D721Med (cell line): Measurements from ENCODE around the gene GDPGP1.

Source experiments
- DNase-seq: peaks from one replicate; pipeline ENCODE4 v3.0.0; 2011; ENCODE audit warnings: low spot score; ENCODE audit not compliant: insufficient read length
- FAIRE-seq: peaks from 2 replicates; lab custom pipeline; 2011; peaks lifted over from hg19 to GRCh38; lab: Jason Lieb, UNC
- TF ChIP-seq, protein P1 (sequence below): IDR thresholded peaks from 2 replicates; pipeline ENCODE4 v1.5.1; 2012; ENCODE audit warnings: mild to moderate bottlenecking, control low read depth; ENCODE audit not compliant: insufficient read depth; ENCODE audit errors: missing control alignments

Gene GDPGP1

DNA sequence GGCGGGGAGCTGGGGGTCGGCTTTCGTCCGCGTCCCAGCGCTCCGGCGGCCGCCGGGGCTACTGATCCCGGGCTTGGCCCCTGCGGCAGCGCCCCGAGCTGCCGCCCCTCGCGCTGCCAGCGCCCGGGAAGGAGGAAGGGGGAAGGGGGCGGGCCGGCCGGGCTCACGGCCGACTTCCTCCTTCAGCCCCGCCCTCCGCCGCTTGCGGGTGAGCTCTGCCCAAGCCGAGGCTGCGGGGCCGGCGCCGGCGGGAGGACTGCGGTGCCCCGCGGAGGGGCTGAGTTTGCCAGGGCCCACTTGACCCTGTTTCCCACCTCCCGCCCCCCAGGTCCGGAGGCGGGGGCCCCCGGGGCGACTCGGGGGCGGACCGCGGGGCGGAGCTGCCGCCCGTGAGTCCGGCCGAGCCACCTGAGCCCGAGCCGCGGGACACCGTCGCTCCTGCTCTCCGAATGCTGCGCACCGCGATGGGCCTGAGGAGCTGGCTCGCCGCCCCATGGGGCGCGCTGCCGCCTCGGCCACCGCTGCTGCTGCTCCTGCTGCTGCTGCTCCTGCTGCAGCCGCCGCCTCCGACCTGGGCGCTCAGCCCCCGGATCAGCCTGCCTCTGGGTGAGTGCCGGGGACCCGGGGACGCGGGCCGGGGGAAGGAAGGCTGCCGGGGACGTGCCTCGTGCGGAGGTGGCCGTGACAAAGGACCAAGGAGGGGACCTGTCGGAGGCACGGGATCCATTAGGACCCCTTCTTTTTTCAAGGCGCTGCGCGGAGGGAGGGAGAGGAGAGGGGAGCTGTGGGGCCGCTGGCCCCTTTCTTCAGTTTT is 32.7 kb upstream of the GDPGP1 start, which contains the start of gene SEMA4B:
SEMA4B (plus strand) TSS at position 201 of the 814 bp plus-strand sequence; CDS start at position 450, 249 bp downstream.
- TF ChIP-seq, protein P1, sequence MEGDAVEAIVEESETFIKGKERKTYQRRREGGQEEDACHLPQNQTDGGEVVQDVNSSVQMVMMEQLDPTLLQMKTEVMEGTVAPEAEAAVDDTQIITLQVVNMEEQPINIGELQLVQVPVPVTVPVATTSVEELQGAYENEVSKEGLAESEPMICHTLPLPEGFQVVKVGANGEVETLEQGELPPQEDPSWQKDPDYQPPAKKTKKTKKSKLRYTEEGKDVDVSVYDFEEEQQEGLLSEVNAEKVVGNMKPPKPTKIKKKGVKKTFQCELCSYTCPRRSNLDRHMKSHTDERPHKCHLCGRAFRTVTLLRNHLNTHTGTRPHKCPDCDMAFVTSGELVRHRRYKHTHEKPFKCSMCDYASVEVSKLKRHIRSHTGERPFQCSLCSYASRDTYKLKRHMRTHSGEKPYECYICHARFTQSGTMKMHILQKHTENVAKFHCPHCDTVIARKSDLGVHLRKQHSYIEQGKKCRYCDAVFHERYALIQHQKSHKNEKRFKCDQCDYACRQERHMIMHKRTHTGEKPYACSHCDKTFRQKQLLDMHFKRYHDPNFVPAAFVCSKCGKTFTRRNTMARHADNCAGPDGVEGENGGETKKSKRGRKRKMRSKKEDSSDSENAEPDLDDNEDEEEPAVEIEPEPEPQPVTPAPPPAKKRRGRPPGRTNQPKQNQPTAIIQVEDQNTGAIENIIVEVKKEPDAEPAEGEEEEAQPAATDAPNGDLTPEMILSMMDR, result no peak
- no peak for FAIRE-seq
- DNase-seq, result peak; percentile 84

DNA sequence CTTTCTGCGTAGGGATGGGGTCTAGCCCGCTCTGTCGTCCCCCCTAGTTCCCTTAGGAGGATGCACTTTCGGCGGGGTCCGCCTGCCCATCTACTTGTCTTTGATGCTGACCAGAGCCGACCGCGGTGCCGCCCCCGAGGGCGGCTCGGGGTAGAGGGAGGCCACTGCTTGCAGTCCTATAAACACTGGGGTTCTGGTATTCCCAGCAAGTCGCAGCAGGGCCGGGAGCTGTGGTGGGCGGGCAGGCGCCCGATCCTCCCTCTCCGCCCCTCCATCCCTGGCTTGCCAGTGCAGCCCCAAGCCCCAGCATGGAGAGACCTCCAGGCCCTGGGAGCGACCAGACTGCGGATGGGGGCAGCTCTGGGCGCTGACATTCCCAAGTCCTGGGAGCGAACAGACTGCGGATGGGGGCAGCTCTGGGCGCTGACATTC is 32.0 kb upstream of the GDPGP1 start:
- TF ChIP-seq, protein P1, result no peak
- FAIRE-seq (no peak), DNase-seq (no peak)

DNA sequence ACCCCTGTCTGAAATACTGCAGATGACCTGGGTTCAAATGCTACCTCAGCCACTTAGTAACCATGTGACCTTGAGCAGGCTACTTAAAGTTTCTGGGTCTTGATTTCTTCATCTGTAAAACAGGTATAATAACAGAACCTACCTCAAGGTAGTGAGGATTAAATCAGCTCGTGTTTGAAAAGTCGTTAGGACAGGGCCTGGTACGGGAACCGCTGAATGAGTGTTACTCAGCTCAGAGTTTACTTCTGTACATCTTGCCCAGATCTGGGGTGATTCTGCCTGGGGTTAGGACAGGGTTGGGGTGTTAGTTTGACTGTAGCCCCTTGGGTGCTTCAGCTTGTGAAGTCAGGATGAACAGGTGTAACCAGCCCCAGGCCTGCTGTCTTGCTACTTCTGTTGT is 31.1 kb upstream of the GDPGP1 start:
- FAIRE-seq, result no peak
- TF ChIP-seq, protein P1, result no peak

DNA sequence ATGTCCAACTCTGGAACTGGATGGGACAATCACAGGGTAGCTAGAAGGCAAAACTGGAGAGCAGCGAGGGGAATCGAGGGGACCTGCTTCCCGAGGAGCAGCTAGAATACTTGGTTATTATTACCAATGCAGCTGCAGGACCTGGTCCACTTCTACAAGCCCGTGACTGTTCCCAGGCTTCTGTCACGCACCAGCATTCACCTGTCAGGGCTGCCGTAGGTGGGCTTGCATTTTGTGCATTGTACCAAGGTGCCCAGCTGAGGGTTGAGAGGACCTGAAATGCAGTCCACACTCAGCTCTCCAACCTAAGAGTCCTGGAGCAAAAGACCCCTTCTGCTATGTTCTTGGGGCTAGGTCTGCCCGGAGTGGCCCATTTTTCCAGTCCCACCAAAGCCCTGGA is 30.5 kb upstream of the GDPGP1 start:
- TF ChIP-seq, protein P1, result no peak
- FAIRE-seq (no peak), DNase-seq (no peak)

More for the DNA sequence above, 31.1 kb upstream of the GDPGP1 start:
- DNase-seq, result no peak

DNA sequence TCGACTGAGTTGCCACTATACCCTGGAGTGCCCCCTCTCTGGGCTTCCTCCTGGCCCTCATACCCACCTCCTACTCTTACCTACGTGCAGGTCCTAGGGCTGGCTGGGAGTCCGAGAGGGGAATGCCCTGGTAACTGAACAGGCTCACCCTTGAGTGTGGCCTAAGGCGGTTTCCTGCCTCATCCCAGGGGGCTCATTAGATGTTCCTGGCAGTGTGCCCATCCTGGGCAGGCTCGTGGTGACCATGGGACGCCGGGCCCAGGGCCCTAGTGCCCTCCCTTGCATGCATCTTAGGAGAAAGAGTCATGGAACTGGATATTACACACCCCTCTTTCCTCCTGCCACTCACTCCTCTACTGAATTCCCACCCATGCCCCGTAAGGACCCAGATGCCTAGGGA is 30.1 kb upstream of the GDPGP1 start:
- DNase-seq (no peak), FAIRE-seq (no peak)
- TF ChIP-seq, protein P1, result no peak

DNA sequence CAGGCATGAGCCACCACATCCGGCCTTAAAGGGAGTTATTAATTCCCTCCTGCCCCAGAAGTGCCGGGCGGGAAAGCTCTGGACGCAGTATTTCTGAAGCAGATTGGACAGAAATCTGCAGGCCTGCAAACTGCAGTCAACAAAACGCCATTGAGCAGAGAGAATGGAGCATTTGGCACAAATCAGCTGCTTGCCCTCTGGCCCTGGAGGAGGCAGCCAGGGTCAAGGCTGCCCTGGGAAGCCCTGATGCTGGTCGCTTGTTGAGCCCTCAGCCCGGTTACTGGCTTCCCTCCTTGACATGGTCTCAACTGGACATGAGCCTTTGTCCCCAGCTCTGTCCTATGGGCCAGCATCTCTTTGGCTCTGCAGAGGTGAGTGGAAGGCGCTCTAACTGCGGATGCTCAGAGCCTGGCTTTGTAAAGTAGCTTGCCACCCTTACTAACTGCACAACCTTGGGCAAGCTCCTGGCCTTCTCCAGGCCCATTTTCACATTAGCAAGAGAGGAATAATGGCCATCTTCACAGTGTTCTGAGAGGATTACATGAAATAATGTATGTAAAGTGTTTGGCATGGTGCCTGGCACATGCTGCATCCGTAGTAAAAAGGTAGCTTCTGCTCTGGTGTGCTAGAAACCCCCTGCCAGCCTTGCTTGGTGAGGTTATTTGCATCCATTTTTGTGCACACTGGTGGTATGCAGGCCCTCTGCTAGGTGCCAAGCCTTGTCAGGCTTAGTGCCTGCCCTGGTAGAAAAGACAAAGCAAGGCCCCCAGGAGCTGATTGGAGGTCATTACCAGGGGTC is 28.8 kb upstream of the GDPGP1 start:
- FAIRE-seq (no peak), DNase-seq (no peak)
- TF ChIP-seq, protein P1, result no peak

DNA sequence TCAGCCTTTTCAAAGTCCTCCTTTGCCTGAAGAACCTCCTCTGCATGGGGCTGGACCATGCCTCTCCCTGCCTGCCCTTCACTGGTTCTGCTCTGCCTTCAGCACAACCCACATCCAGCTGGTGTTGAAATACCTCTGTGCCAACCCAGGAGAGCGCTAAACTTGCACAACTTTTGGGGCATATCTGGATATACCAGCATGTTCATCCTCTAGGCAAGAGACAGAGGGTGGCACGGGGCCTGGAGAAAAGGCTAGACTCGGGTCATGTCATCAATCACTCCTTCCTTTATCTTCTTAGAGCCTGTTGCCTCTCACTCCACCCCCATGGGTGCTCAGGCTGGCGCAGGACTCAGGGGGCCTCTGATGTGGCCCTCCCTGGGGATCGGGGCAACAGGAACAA is 28.1 kb upstream of the GDPGP1 start:
- TF ChIP-seq, protein P1, result no peak
- no peak for DNase-seq
- no peak for FAIRE-seq
